ENCODE results near the gene ST8SIA6. TPM values are rescaled to one million over a fixed set of nuclear protein-coding genes. Genes with fewer than 3 reads are reported as not detected.

ST8SIA6 gene
- total and polyA plus RNA-seq, 2 of the 8 experiments (the other 6 are each of a cell fraction or from before 2014, with no cell fraction given) = 0.70 to 1.1 TPM

DNA sequence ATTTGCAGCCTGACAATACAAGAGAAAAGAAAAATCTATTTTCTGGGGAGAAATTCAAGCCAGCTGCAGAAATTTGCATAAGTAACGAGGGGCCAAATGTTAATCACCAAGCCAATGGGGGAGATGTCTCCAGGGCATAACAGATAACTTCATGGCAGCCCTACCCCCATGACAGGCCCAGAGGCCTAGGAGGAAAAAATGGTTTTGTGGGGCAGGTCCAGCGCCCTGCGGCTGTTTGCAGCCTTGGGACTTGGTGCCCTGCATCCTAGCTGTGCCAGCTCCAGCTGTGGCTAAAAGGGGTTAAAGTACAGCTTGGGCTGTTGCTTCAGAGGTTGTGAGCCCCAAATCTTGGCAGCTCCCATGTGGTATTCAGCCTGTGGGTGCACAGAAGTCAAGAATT is 172.1 kb downstream of the ST8SIA6 start:
- ChIA-PET CTCF (ENCODE audit: partially characterized antibody) (no interaction called here), POLR2A (ENCODE audit: partially characterized antibody) (no interaction called here)
- Histone ChIP-seq H2BK120ac (replicated peaks; ENCODE audit: low read depth, low read length) (no peak overlapping the region), H4K91ac (replicated peaks; ENCODE audit: insufficient read length, low read length) (no peak overlapping the region), H3K9ac (replicated peaks in 1 of 4; ENCODE audit: extremely low read depth in 1 of 4, low read depth in 3 of 4, low read length in 3 of 4) (no peak overlapping the region), H3K4me2 (ENCODE audit: insufficient read depth in 1 of 2, low read depth in 2 of 2, low read length in 2 of 2) (no peak overlapping the region), H4K20me1 (replicated peaks in 1 of 2; ENCODE audit: control insufficient read depth in 1 of 2, insufficient read depth in 2 of 2, low read length in 2 of 2) (no peaks in the 10 kb centered on the region), H3K79me1 (ENCODE audit: low read depth, low read length) (no peaks in the 10 kb centered on the region), H4K8ac (ENCODE audit: extremely low read depth, insufficient read depth, low read length) (no peak overlapping the region), H3K36me3 (ENCODE audit: control insufficient read depth in 2 of 4, insufficient read depth in 4 of 4, low read length in 3 of 4) (0 out of 8 replicates have a peak, but pooled peaks cover 0 to 2% (median 0%) of the 10 kb centered on the region in 4 experiments), H3K56ac (replicated peaks; ENCODE audit: insufficient read length, low read depth, low read length) (no peak overlapping the region), H2AFZ (ENCODE audit: low read length) (no peak overlapping the region), H2BK5ac (ENCODE audit: low read depth, low read length) (no peak overlapping the region), H2BK20ac (ENCODE audit: low read length) (no peak overlapping the region), H3K23ac (ENCODE audit: insufficient read length) (no peak overlapping the region), H3K4me1 (replicated peaks in 1 of 4; ENCODE audit: control insufficient read depth in 3 of 4, insufficient read depth in 4 of 4, low read length in 3 of 4) (no peaks in the 10 kb centered on the region), H3K4ac (replicated peaks; ENCODE audit: insufficient read length, low read depth, low read length) (no peak overlapping the region), H3K14ac (ENCODE audit: insufficient read length) (no peak overlapping the region), H3K79me2 (ENCODE audit: control insufficient read depth in 1 of 2, insufficient read depth in 2 of 2, low read length in 2 of 2) (no peaks in the 10 kb centered on the region), H2AK5ac (ENCODE audit: low read depth, low read length) (no peak overlapping the region), H4K5ac (ENCODE audit: insufficient read length, low read depth, low read length) (no peak overlapping the region), H3K27ac (ENCODE audit: low read depth, low read length) (no peak overlapping the region), H2BK12ac (ENCODE audit: low read depth, low read length) (no peak overlapping the region), H3K18ac (ENCODE audit: extremely low read depth, low read length) (no peak overlapping the region), H3K23me2 (ENCODE audit: low read depth, low read length) (no peaks in the 10 kb centered on the region), H2BK15ac (ENCODE audit: low read length) (no peak overlapping the region), H3K9me3 (ENCODE audit: insufficient read depth in 2 of 2, low read depth in 1 of 2, low read length in 1 of 2) (peaks cover 12 to 18% of the 10 kb centered on the region in 2 experiments), H3K27me3 (replicated peaks in 1 of 4; ENCODE audit: control insufficient read depth in 3 of 4, extremely low read depth in 1 of 4, insufficient read depth in 3 of 4, low read length in 3 of 4) (no peaks in the 10 kb centered on the region), H3K4me3 (ENCODE audit: extremely low read depth in 1 of 4, insufficient read depth in 2 of 4, low read depth in 3 of 4, low read length in 4 of 4) (no peak overlapping the region)
- FAIRE-seq = no peak
- WGBS, 2 experiments (ENCODE audit: extremely low coverage in 1 of 2, insufficient coverage in 1 of 2, insufficient read length in 1 of 2, insufficient replicate concordance in 2 of 2, low coverage in 1 of 2, low lambda C conversion rate in 2 of 2, missing lambda C conversion rate in 1 of 2) = 94% methylated on average over 3 of the region's 3 CpGs; no CpG with 5 or more reads in 1 of the 2 experiments
- no peak for DNase-seq (ENCODE audit: low read depth in 1 of 2, low spot score in 2 of 2)
- no peak for TF ChIP-seq TBP (IDR thresholded peaks at IDR 0.05; ENCODE audit: low read depth, low read length)

Data from H1 (cell line).